NT2/D1 (cell line): ENCODE measurements around the gene EXOC3L4.

ENCODE experiments used
- YY1 ChIP-seq: IDR thresholded peaks from 2 replicates; pipeline ENCODE4 v1.6.1; 2011; ENCODE audit not compliant: insufficient read length, insufficient read depth
- ZNF274 ChIP-seq: IDR thresholded peaks from 2 replicates; pipeline ENCODE4 v1.6.1; 2011; ENCODE audit warnings: mild to moderate bottlenecking, low read depth, low read length

DNA sequence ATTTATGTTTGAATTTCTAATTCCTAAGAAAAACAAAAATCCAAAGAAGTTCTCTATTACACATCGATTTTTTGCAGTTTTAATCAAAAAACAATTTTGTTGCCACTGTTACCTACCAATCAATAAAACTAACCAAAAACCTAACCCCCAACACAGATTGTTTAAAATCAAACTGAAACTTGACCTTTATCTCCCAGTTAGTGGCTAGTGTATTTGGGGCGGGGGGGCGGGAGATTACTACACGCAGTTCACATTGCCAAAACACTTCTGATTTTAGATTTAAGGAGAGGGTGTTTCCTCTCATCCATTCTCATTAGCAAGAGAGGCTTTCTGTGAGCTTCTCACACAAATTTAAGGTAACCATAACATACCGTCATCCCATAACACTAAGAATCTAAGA lies 43.6 kb upstream of the EXOC3L4 start:
- TF ChIP-seq ZNF274 (no peak), YY1 (no peak)
